Measurements from ENCODE around the gene DMD. TPM values are rescaled to one million over a fixed set of nuclear protein-coding genes. Genes with fewer than 3 reads are reported as not detected.

Gene DMD
- polyA plus RNA-seq, 1 donor from 2014 or later, result 21.6 TPM

GRCh38 chrX:31153475-31154047 is 2057.8 kb downstream of the DMD start:
- Histone ChIP-seq H3K36me3 (ENCODE audit: insufficient read depth, low read length) (no peaks in the 10 kb centered on the region), H3K4me3 (ENCODE audit: low read length) (no peak overlapping the region), H3F3A (ENCODE audit: insufficient read depth, low read length, poor library complexity, severe bottlenecking) (no peaks in the 10 kb centered on the region), H2AFZ (ENCODE audit: low read depth, low read length) (no peak overlapping the region), H3K9ac (ENCODE audit: low read length) (no peak overlapping the region), H3K27ac (ENCODE audit: low read length) (no peak overlapping the region), H3K27me3 (ENCODE audit: insufficient read depth, low read depth, low read length) (no peaks in the 10 kb centered on the region), H3K9me2 (ENCODE audit: insufficient read depth, low read length) (no peaks in the 10 kb centered on the region), H3K9me3 (ENCODE audit: low read length) (no peaks in the 10 kb centered on the region), H4K20me1 (ENCODE audit: insufficient read depth) (no peaks in the 10 kb centered on the region), H3K4me2 (ENCODE audit: low read length) (no peak overlapping the region), H3K79me2 (replicated peaks; ENCODE audit: insufficient read depth, low read length) (no peaks in the 10 kb centered on the region)
- TF ChIP-seq TAF1 (IDR thresholded peaks at IDR 0.05; ENCODE audit: low read depth) (no peak), EZH2 (IDR thresholded peaks at IDR 0.05; ENCODE audit: borderline replicate concordance, insufficient read depth, low read length, poor library complexity, severe bottlenecking) (no peak), MXI1 (conservative IDR thresholded peaks at IDR 0.05; ENCODE audit: poor library complexity, severe bottlenecking) (no peak), RAD21 (conservative IDR thresholded peaks at IDR 0.05) (no peak), POLR2AphosphoS5 (IDR thresholded peaks at IDR 0.05) (no peak), SMC3 (conservative IDR thresholded peaks at IDR 0.05; ENCODE audit: poor library complexity) (no peak), EP300 (conservative IDR thresholded peaks at IDR 0.05; ENCODE audit: poor library complexity, severe bottlenecking) (no peak)

DNA sequence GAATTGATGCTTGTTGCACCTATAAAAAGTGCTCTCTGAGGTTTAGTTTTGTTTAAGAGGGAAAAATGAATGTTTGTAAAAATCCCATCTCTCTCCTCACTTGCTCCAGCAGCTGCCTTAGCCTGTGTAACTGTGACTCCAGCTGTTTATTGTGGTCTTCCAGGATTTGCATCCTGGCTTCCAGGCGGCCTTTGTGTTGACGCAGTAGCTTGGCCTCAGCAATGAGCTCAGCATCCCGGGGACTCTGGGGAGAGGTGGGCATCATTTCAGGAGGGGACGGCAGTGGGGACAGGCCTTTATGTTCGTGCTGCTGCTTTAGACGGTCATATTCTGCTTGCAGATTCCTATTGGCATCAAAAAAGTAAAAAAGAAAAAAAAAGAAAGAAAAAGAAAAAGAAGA is 2064.2 kb downstream of the DMD start:
- Histone ChIP-seq H3K4me2 (ENCODE audit: low read length) (no peak overlapping the region), H3K27ac (ENCODE audit: low read length) (no peak overlapping the region), H3K79me2 (replicated peaks; ENCODE audit: insufficient read depth, low read length) (no peaks in the 10 kb centered on the region), H3K4me3 (ENCODE audit: low read length) (no peak overlapping the region), H3K27me3 (ENCODE audit: insufficient read depth, low read depth, low read length) (no peaks in the 10 kb centered on the region), H3K36me3 (ENCODE audit: insufficient read depth, low read length) (no peaks in the 10 kb centered on the region), H4K20me1 (ENCODE audit: insufficient read depth) (no peaks in the 10 kb centered on the region), H3F3A (ENCODE audit: insufficient read depth, low read length, poor library complexity, severe bottlenecking) (no peaks in the 10 kb centered on the region), H3K9ac (ENCODE audit: low read length) (no peak overlapping the region), H3K9me2 (ENCODE audit: insufficient read depth, low read length) (no peaks in the 10 kb centered on the region), H2AFZ (ENCODE audit: low read depth, low read length) (no peak overlapping the region), H3K9me3 (ENCODE audit: low read length) (no peaks in the 10 kb centered on the region)
- TF ChIP-seq TAF1 (IDR thresholded peaks at IDR 0.05; ENCODE audit: low read depth) (no peak), CTCF (IDR thresholded peaks at IDR 0.05; ENCODE audit: poor library complexity, severe bottlenecking) (no peak), RAD21 (conservative IDR thresholded peaks at IDR 0.05) (no peak), SMC3 (conservative IDR thresholded peaks at IDR 0.05; ENCODE audit: poor library complexity) (no peak), POLR2AphosphoS5 (IDR thresholded peaks at IDR 0.05) (no peak), EZH2 (IDR thresholded peaks at IDR 0.05; ENCODE audit: borderline replicate concordance, insufficient read depth, low read length, poor library complexity, severe bottlenecking) (no peak), EP300 (conservative IDR thresholded peaks at IDR 0.05; ENCODE audit: poor library complexity, severe bottlenecking) (no peak), MXI1 (conservative IDR thresholded peaks at IDR 0.05; ENCODE audit: poor library complexity, severe bottlenecking) (no peak)
- TF ChIP-seq, protein P1, sequence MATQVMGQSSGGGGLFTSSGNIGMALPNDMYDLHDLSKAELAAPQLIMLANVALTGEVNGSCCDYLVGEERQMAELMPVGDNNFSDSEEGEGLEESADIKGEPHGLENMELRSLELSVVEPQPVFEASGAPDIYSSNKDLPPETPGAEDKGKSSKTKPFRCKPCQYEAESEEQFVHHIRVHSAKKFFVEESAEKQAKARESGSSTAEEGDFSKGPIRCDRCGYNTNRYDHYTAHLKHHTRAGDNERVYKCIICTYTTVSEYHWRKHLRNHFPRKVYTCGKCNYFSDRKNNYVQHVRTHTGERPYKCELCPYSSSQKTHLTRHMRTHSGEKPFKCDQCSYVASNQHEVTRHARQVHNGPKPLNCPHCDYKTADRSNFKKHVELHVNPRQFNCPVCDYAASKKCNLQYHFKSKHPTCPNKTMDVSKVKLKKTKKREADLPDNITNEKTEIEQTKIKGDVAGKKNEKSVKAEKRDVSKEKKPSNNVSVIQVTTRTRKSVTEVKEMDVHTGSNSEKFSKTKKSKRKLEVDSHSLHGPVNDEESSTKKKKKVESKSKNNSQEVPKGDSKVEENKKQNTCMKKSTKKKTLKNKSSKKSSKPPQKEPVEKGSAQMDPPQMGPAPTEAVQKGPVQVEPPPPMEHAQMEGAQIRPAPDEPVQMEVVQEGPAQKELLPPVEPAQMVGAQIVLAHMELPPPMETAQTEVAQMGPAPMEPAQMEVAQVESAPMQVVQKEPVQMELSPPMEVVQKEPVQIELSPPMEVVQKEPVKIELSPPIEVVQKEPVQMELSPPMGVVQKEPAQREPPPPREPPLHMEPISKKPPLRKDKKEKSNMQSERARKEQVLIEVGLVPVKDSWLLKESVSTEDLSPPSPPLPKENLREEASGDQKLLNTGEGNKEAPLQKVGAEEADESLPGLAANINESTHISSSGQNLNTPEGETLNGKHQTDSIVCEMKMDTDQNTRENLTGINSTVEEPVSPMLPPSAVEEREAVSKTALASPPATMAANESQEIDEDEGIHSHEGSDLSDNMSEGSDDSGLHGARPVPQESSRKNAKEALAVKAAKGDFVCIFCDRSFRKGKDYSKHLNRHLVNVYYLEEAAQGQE (IDR thresholded peaks at IDR 0.05; ENCODE audit: borderline replicate concordance), result no peak
